IPS-15b (cell line): ENCODE data around the gene KCNQ1OT1.

Source experiments
- H3K27me3 ChIP-seq: one replicate; pipeline ENCODE4 v1.6.1; 2013; ENCODE audit warnings: low read length; ENCODE audit not compliant: control insufficient read depth, insufficient read depth
- H3K36me3 ChIP-seq: one replicate; pipeline ENCODE4 v1.6.1; 2013; ENCODE audit warnings: low read length; ENCODE audit not compliant: control insufficient read depth, insufficient read depth
- H3K4me1 ChIP-seq: one replicate; pipeline ENCODE4 v1.6.1; 2013; ENCODE audit warnings: mild to moderate bottlenecking, low read length; ENCODE audit not compliant: control insufficient read depth, insufficient read depth
- H3K4me3 ChIP-seq: one replicate; pipeline ENCODE4 v1.5.1; 2013; ENCODE audit warnings: low read depth, low read length
- H3K9ac ChIP-seq: one replicate; pipeline ENCODE4 v1.6.1; 2013; ENCODE audit warnings: low read depth, mild to moderate bottlenecking, low read length
- H3K9me3 ChIP-seq: one replicate; pipeline ENCODE4 v1.6.1; 2013; ENCODE audit warnings: mild to moderate bottlenecking, low read length; ENCODE audit not compliant: control insufficient read depth, insufficient read depth

The KCNQ1OT1 gene

DNA sequence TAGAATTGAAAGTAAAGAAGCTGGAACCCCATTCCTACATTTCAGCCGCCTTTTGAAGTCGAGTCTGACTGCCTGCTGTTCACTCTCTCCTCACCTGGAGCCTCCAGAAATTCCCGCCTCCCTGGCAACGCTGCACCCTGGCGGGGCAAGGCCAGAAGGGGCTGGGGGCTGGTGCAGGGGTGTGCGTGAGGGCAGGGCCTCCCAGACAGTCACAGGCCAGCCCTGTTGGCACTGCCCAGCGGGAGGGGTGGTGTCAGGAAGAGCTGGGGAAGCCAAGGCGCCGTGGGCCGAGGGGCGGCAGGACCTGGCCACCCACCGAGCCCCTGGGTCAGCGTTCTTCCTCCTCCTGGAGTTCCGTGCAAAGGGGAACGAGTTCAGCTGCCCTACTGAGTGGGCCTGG is 123.2 kb downstream of the KCNQ1OT1 start:
- H3K36me3 ChIP-seq, result no peaks in the 10 kb centered on the region
- no peak overlapping the region for H3K4me3 ChIP-seq
- H3K27me3 ChIP-seq, result no peaks in the 10 kb centered on the region
- H3K9ac ChIP-seq, result no peak overlapping the region
- H3K4me1 ChIP-seq, result peaks cover 2% of the 10 kb centered on the region
- no peaks in the 10 kb centered on the region for H3K9me3 ChIP-seq

DNA sequence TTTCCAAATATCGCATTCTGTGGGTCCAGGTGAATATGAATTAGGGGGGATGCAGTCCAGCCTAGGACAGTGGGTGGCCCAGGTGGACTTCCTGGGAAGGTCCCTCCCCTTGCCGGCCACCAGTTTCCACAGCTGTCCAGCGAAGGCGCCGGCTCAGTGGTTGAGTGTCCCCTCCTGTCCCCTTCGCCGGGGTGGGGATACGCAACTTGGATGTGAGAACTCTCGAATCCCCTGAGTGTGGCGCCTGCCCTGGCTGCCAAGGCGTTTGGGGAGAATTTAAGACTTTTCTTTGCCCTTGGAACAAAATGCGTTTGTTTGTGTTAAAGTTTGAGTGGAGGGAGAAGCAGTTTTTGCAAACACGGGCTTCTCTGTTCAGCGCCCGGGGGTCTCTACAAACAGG is 123.7 kb downstream of the KCNQ1OT1 start:
- peaks cover 2% of the 10 kb centered on the region for H3K4me1 ChIP-seq
- no peaks in the 10 kb centered on the region for H3K9me3 ChIP-seq
- H3K27me3 ChIP-seq, result no peaks in the 10 kb centered on the region
- no peak overlapping the region for H3K9ac ChIP-seq
- H3K36me3 ChIP-seq, result no peaks in the 10 kb centered on the region
- no peak overlapping the region for H3K4me3 ChIP-seq

DNA sequence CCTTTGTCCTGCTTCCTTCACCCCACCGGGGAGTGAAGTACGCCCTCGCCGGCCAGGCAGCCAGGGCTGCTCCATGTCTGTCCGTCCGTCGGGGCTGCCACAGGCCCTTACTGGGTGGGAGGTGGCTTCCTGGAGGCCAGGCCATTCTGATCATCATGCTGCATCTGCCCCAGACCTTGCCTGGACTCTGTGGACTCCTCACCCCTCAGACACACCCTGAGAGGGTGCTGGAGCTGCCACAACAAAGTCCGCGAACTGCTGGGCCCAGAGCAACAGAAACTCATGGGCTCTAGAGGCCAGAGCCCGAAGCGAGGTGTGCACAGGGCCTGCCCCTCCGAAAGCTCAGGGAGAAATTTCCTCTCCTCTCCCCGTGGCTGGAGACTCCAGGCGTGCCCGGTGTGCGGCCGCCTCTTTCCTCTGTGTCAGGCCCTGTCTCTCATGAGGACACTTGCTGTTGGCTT is 124.2 kb downstream of the KCNQ1OT1 start:
- peaks cover 2% of the 10 kb centered on the region for H3K4me1 ChIP-seq
- no peak overlapping the region for H3K4me3 ChIP-seq
- no peak overlapping the region for H3K9ac ChIP-seq
- H3K27me3 ChIP-seq, result no peaks in the 10 kb centered on the region
- no peaks in the 10 kb centered on the region for H3K9me3 ChIP-seq
- no peaks in the 10 kb centered on the region for H3K36me3 ChIP-seq

DNA sequence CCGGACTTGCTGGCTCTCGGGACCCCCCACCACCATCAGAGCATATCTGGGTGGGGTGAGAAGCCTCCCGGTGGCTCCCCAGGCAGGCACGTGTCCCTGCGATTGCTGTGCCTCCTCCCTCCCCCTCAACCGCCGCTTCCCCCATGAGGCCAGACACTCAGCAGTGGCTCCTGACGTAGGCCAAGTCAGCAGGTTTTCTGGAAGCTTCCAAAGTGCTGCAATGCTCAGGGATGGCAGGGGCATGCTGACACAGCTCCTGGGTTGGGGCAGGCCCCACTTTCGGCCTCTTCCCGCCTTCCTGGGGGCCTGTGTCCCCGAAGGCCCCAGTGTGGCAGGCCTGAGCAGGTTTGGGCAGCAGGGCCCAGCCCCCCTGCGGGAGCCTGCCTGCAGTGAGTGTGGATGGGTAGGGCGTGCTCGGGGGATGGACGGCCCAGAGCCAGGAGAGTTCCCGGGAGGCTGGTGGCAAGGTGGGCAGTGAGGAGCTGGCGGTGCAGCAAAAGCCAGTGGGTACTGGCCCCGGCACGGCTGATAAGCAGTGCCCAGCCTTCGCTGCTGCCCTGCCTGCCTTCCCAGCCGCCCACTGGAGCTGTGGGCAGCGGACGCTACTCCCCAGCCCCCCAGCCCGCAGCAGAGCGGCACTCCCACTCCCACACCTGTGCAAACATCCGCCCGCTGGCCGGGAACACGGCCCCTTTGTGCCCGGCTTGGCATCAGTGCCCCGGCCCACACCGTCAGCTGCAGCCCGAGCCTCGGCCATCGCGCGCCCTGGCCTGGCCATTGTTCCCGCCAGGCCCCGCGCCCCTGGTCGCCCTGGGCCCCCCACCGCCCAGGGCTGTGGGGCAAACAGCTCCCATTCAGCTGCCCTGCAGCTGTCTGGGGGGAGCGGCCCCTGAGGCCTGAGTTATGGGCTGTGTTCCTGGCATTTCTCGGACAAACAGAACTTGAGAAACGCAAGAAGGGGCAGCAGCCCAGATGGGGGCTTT is 125.0 kb downstream of the KCNQ1OT1 start:
- Histone ChIP-seq H3K4me1 (peaks cover 2% of the 10 kb centered on the region), H3K9ac (no peak overlapping the region), H3K4me3 (no peak overlapping the region), H3K9me3 (no peaks in the 10 kb centered on the region), H3K36me3 (no peaks in the 10 kb centered on the region), H3K27me3 (no peaks in the 10 kb centered on the region)

DNA sequence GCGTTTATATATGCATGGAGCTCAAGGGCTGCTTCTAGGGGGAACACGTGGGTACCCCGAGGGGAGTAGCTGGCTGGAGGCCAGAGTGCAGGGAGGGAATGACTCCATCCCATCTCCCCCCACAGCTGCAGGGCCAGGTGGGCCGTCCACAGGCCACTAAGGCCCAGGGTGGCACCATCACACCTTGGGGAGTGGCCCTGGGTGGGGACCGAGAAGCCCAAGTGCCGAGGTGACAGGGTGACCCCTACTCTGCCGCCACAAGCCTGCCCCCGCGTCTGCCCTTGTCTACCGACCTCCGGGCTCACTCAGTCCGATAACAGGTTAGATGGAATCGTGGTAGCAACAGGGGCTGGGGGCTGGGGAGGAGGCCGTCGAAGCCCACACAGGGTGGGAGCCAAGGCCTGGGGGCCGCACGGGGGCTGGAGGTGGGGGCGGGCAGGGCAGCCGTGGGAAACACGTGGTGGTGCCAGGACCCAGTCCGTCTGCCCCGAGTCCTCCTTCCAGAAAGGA is 125.7 kb downstream of the KCNQ1OT1 start:
- no peak overlapping the region for H3K4me3 ChIP-seq
- no peak overlapping the region for H3K9ac ChIP-seq
- no peaks in the 10 kb centered on the region for H3K27me3 ChIP-seq
- no peaks in the 10 kb centered on the region for H3K9me3 ChIP-seq
- peaks cover 2% of the 10 kb centered on the region for H3K4me1 ChIP-seq
- no peaks in the 10 kb centered on the region for H3K36me3 ChIP-seq

DNA sequence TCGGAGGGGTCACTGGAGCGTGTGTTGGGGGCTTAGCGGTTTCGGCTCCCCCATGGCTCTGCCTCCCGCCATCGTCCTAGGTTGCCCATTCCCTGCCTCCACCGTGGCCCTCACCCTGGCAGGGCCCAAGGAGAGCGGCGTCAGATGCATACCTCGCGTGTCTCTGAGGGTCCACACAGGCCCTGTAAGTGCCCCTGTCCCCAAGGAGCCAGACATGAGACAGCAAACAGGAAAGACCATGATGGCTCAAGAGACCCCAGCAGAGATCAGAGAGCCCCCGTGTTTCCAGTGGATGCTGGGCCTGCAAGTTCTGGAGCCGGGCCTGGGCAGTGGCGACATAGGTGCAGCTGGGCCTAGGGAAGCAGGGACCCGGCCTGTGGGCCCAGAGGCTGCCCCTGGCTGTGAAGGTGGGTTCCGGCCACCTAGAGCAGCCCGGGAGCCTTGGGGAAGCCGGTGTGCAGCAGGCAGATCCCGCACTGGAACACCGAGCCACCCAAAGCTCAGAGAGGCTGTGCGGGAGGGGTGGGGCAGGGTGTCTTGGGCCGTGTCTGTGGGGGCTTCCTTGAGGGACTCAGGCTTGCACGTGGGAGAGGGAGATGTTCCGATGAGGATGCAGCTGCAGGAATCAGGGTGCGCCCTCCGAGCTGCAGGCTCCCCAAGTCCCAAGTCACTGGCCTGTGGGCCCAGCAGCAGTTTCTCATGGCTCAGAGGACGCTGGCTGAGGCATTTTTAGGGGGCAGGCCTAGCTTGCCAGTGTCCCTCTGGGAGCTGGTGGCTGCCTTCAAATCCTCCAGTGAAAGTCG is 126.4 kb downstream of the KCNQ1OT1 start:
- Histone ChIP-seq H3K9ac (no peak overlapping the region), H3K9me3 (no peaks in the 10 kb centered on the region), H3K4me3 (no peak overlapping the region), H3K27me3 (no peaks in the 10 kb centered on the region), H3K4me1 (peaks cover 2% of the 10 kb centered on the region), H3K36me3 (no peaks in the 10 kb centered on the region)

DNA sequence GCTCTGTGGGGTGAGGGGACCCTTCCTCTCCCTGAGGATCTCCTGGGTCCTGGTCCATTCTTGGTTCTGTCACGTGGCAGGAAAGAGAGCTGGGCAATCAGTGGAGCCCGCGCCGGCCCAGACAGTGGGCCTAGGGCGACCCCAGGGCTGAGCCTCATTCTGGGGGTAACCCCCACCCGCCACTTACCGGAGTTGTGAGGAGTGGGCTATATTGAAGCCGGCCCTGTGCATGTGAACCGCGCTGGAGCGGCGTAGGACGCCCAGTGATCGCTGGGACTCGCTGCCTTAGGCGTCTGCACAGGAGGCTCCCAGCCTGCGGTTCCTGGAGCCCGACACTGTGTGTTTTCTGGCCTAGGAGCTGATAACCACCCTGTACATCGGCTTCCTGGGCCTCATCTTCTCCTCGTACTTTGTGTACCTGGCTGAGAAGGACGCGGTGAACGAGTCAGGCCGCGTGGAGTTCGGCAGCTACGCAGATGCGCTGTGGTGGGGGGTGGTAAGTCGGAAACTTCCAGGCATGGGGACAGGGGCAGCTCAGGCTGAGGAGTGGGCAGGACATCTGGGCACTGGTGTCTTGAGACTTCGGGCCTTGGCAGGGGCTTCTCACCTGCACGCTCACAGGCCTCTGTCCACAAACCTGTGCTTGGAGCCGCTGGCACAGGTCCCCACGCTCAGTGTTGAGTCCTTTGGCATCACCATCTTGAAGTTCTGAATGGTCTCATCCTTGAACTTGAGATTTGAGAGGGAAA is 127.1 kb downstream of the KCNQ1OT1 start:
- H3K4me1 ChIP-seq, result peaks cover 2% of the 10 kb centered on the region
- H3K9me3 ChIP-seq, result no peaks in the 10 kb centered on the region
- no peaks in the 10 kb centered on the region for H3K27me3 ChIP-seq
- no peak overlapping the region for H3K9ac ChIP-seq
- H3K36me3 ChIP-seq, result no peaks in the 10 kb centered on the region
- H3K4me3 ChIP-seq, result no peak overlapping the region

DNA sequence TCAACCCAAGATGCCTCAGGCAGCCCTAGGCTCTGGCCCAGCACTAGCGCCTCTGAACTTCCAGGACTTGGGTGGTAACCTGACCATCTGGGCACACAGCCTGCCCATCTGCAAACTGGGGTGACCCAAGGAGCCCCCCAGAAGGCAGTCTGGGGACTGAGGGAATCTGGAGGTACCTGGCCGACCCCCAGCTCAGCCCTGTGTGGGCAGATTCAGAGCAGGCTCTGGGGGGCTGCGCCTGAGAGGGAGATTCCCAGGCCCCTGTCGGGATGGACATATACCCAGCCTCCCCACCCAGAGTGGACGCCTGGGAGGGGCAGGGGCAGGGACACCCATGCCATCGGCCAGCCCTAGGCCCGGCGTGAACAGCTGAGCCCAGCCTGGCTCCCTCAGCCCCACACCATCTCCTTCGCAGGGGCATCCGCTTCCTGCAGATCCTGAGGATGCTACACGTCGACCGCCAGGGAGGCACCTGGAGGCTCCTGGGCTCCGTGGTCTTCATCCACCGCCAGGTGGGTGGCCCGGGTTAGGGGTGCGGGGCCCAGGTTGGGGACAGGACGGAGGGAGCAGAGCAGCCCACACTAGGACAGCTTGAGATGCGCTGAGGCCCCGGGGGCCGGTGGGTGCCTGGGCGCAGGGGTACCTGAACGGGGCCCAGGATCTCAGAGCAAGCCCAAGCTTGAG is 128.1 kb downstream of the KCNQ1OT1 start:
- Histone ChIP-seq H3K9ac (no peak overlapping the region), H3K36me3 (no peaks in the 10 kb centered on the region), H3K9me3 (no peaks in the 10 kb centered on the region), H3K4me3 (no peak overlapping the region), H3K4me1 (no peaks in the 10 kb centered on the region), H3K27me3 (no peaks in the 10 kb centered on the region)

DNA sequence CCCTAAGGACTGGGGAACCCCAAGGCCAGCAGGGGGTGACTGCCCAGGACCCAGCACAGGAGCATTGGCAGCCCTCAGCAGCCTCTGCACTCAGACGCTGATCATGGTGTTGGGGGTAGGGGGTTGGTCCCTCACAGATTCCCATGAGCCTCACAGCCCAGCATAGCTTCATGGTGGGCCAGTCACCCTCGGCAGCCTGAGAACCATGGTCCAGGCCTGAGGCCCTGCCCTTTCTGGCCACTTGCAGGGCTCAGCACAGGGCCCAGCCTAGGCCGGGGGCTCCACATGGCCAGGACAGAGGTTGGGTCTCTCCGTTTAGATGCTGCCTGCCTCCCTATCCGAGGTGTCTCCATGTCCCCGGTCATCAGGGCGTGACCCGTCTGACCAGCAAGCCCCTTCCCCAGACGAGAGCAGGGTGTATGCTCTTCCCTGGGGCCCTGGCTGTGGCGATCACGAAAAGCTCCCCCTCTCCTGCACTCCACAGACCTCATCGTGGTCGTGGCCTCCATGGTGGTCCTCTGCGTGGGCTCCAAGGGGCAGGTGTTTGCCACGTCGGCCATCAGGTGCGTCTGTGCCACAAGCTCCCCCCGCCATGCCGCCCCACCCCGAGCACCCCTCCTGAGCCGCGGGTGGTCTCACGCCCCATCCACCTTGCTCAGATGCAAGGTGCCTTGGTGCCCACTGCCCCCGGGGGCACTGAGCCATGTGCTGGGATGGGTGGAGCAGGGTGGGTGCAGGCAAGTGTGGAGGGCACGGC is 128.8 kb downstream of the KCNQ1OT1 start:
- Histone ChIP-seq H3K27me3 (peaks cover 2% of the 10 kb centered on the region), H3K9ac (no peak overlapping the region), H3K36me3 (no peaks in the 10 kb centered on the region), H3K4me3 (no peak overlapping the region), H3K4me1 (no peaks in the 10 kb centered on the region), H3K9me3 (no peaks in the 10 kb centered on the region)

DNA sequence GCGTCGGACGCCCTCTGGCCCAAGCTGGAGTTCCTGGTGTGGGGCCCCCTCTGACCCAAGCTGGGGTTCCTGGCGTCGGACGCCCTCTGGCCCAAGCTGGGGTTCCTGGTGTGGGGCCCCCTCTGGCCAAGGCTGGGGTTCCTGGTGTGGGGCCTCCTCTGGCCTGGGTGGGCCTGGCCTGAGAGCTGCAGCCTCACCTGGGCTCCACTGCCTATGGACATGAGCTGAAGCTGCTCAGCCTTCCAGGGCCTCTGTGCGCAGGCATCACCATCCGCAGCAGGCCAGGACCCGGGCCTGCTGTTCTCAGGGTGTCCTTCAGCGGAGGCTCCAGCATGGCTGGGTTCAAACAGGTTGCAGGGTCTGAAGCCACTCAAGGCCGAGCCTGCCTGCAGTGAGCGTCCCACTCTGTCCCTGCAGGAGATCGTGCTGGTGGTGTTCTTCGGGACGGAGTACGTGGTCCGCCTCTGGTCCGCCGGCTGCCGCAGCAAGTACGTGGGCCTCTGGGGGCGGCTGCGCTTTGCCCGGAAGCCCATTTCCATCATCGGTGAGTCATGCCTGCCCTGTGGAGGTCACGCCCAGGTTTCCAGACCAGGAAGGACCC is 129.5 kb downstream of the KCNQ1OT1 start:
- Histone ChIP-seq H3K4me3 (no peak overlapping the region), H3K27me3 (peaks cover 2% of the 10 kb centered on the region), H3K9me3 (no peaks in the 10 kb centered on the region), H3K4me1 (no peaks in the 10 kb centered on the region), H3K9ac (no peak overlapping the region), H3K36me3 (no peaks in the 10 kb centered on the region)
